HCT116 (cell line): ENCODE data around the gene DLG2. TPM values are rescaled to one million over a fixed set of nuclear protein-coding genes. Genes with fewer than 3 reads are reported as not detected.

Source experiments
- ATAC-seq: fragments of 200-7000 bp; cut with Tn5 transposase; 2 replicates; pipeline ENCODE4 v1.9.1; 2020; ENCODE audit warnings: mild to moderate bottlenecking, moderate library complexity
- BruUV-seq: library from RNA; stranded (reverse); fragments of 400-500 nt; replicated peaks from 2 replicates; lab custom pipeline; 2021; lab: Mats Ljungman, UMichigan
- CTCF ChIA-PET: fragments of 300-600 bp; sonication (Branson Sonifier 250); formaldehyde crosslinking; loops from one replicate; lab custom pipeline; 2021; ENCODE audit warnings: antibody characterized with exemption; lab: Charles Lee
- POLR2A ChIA-PET: fragments of 300-600, 350-600 bp; sonication (Branson Sonifier 250); formaldehyde crosslinking; loops from one replicate; lab custom pipeline; 2021; ENCODE audit warnings: antibody characterized with exemption; lab: Charles Lee
- RAD21 ChIA-PET, 2 experiments: fragments of 300-600 bp; sonication (Branson Sonifier 250); formaldehyde crosslinking; loops; one replicate each; lab custom pipeline; 2023; ENCODE audit warnings: low total read pairs in 2 of 2; ENCODE audit not compliant: uncharacterized antibody in 2 of 2, unreplicated experiment in 2 of 2, low non-redundant PET in 1 of 2; lab: Charles Lee
- DNase-seq: peaks from one replicate; pipeline ENCODE4 v3.0.0-alpha.2; 2010; ENCODE audit warnings: low read depth, low spot score
- H2AFZ ChIP-seq: fragments of 200-600 bp; shearing (Covaris generic), sonication (generic); 2 replicates; pipeline ENCODE4 v1.6.1; 2017; ENCODE audit warnings: low read depth, mixed run types, mixed read lengths, antibody characterized with exemption, low read length; ENCODE audit not compliant: poor library complexity, severe bottlenecking
- H3K27ac ChIP-seq: 2 replicates; pipeline ENCODE4 v1.5.1; 2012; ENCODE audit warnings: low read depth, low read length
- H3K27me3 ChIP-seq: fragments of 200-600 bp; sonication (generic); 2 replicates; pipeline ENCODE4 v1.6.1; 2016; ENCODE audit warnings: mixed run types, low read length, mixed read lengths; ENCODE audit not compliant: insufficient read depth
- H3K36me3 ChIP-seq, 2 experiments: fragments of 200-500 bp in 1 of 2; fragments of 200-600 bp in 1 of 2; sonication (Bioruptor generic) in 1 of 2; sonication (generic) in 1 of 2; 2 replicates each; pipeline versions ENCODE4 v1.5.1 to v1.6.1; 2014 to 2016; ENCODE audit warnings: low read length in 2 of 2, inconsistent platforms in 1 of 2, mixed read lengths in 1 of 2, mixed run types in 1 of 2; ENCODE audit not compliant: insufficient read depth in 2 of 2, control insufficient read depth in 1 of 2
- H3K4me1 ChIP-seq, 2 experiments: fragments of 200-600 bp in 1 of 2; sonication (generic) in 1 of 2; 2 replicates each; pipeline versions ENCODE4 v1.5.1 to v1.6.1; 2012 to 2017; ENCODE audit warnings: low read length in 2 of 2, inconsistent platforms in 1 of 2, mild to moderate bottlenecking in 1 of 2, mixed read lengths in 1 of 2, mixed run types in 1 of 2, moderate library complexity in 1 of 2; ENCODE audit not compliant: insufficient read depth in 2 of 2, control insufficient read depth in 1 of 2
- H3K4me2 ChIP-seq: fragments of 200-600 bp; sonication (generic); 2 replicates; pipeline ENCODE4 v1.6.1; 2017; ENCODE audit warnings: mixed run types, low read length, mixed read lengths
- H3K4me3 ChIP-seq, 2 experiments: fragments of 200-600 bp in 1 of 2; sonication (generic) in 1 of 2; replicated peaks in 1 of 2; 2 replicates each; pipeline ENCODE4 v1.5.1; 2011 to 2016; ENCODE audit warnings: low read length in 2 of 2, control low read depth in 1 of 2, low read depth in 1 of 2, mild to moderate bottlenecking in 1 of 2, mixed read lengths in 1 of 2, mixed run types in 1 of 2
- H3K79me2 ChIP-seq: fragments of 200-600 bp; sonication (generic); 2 replicates; pipeline ENCODE4 v1.6.1; 2017; ENCODE audit warnings: mild to moderate bottlenecking, mixed run types, low read length, moderate library complexity, mixed read lengths; ENCODE audit not compliant: insufficient read depth
- H3K9ac ChIP-seq: fragments of 200-600 bp; sonication (generic); 2 replicates; pipeline ENCODE4 v1.6.1; 2016; ENCODE audit warnings: low read length, mixed read lengths
- H3K9me2 ChIP-seq: fragments of 200-600 bp; sonication (generic), shearing (Covaris generic); 2 replicates; pipeline ENCODE4 v1.6.1; 2017; ENCODE audit warnings: mixed run types, mild to moderate bottlenecking, moderate library complexity; ENCODE audit not compliant: insufficient read depth
- H3K9me3 ChIP-seq, 2 experiments: fragments of 200-500 bp in 1 of 2; fragments of 200-600 bp in 1 of 2; sonication (Bioruptor generic) in 1 of 2; sonication (generic) in 1 of 2; 2 replicates each; pipeline ENCODE4 v1.6.1; 2014 to 2017; ENCODE audit warnings: low read length in 2 of 2, mixed read lengths in 2 of 2, inconsistent platforms in 1 of 2, low read depth in 1 of 2, mild to moderate bottlenecking in 1 of 2, mixed run types in 1 of 2, moderate library complexity in 1 of 2; ENCODE audit not compliant: control insufficient read depth in 1 of 2, insufficient read depth in 1 of 2
- H4K20me1 ChIP-seq: fragments of 200-600 bp; sonication (generic), shearing (Covaris generic); 2 replicates; pipeline ENCODE4 v1.6.1; 2017; ENCODE audit warnings: mixed run types, mild to moderate bottlenecking, moderate library complexity; ENCODE audit not compliant: insufficient read depth
- CBX3 ChIP-seq: IDR thresholded peaks from 2 replicates; pipeline ENCODE4 v1.6.1; 2012; ENCODE audit warnings: low read depth
- CEBPB ChIP-seq: IDR thresholded peaks from 2 replicates; pipeline ENCODE4 v1.6.1; 2012; ENCODE audit warnings: low read depth
- EGR1 ChIP-seq: IDR thresholded peaks from 2 replicates; pipeline ENCODE4 v1.6.1; 2012; ENCODE audit warnings: low read depth
- EZH2 ChIP-seq: fragments of 200-600 bp; sonication (generic); IDR thresholded peaks from 2 replicates; pipeline ENCODE4 v1.6.1; 2017; ENCODE audit warnings: antibody characterized with exemption, mixed run types
- EZH2phosphoT487 ChIP-seq: fragments of 200-600 bp; IDR thresholded peaks from 2 replicates; pipeline ENCODE4 v1.6.1; 2018; ENCODE audit warnings: antibody characterized with exemption, borderline replicate concordance
- JUND ChIP-seq: IDR thresholded peaks from 2 replicates; pipeline ENCODE4 v1.6.1; 2012
- POLR2A ChIP-seq: IDR thresholded peaks from 2 replicates; pipeline ENCODE4 v1.7.0; 2011; ENCODE audit warnings: borderline replicate concordance; ENCODE audit not compliant: insufficient read depth, insufficient read length; ENCODE audit errors: extremely low read depth
- POLR2AphosphoS5 ChIP-seq: IDR thresholded peaks from 2 replicates; pipeline ENCODE4 v1.6.1; 2011; ENCODE audit warnings: mild to moderate bottlenecking, low read depth, low read length, moderate library complexity
- RAD21 ChIP-seq: IDR thresholded peaks from 2 replicates; pipeline ENCODE4 v1.6.1; 2012; ENCODE audit warnings: low read depth, mild to moderate bottlenecking
- SIN3A ChIP-seq: IDR thresholded peaks from 2 replicates; pipeline ENCODE4 v1.6.1; 2012; ENCODE audit warnings: low read depth
- SP1 ChIP-seq: IDR thresholded peaks from 2 replicates; pipeline ENCODE4 v1.6.1; 2012; ENCODE audit warnings: low read depth
- YY1 ChIP-seq: IDR thresholded peaks from 2 replicates; pipeline ENCODE4 v1.6.1; 2011; ENCODE audit warnings: low read length, low read depth, moderate library complexity, mild to moderate bottlenecking; ENCODE audit not compliant: insufficient replicate concordance; ENCODE audit errors: extremely low read depth
- ZBTB33 ChIP-seq: IDR thresholded peaks from 2 replicates; pipeline ENCODE4 v1.6.1; 2011; ENCODE audit warnings: mild to moderate bottlenecking, low read length, moderate library complexity; ENCODE audit not compliant: insufficient replicate concordance; ENCODE audit errors: extremely low read depth
- ZFX ChIP-seq: fragments of 450-650 bp; IDR thresholded peaks from 2 replicates; pipeline ENCODE4 v1.6.1; 2017
- ZNF274 ChIP-seq: fragments of 200-500 bp; sonication (Bioruptor generic); IDR thresholded peaks from 2 replicates; pipeline ENCODE4 v1.6.1; 2014; ENCODE audit warnings: mild to moderate bottlenecking, low read depth, low read length, inconsistent platforms
- intact Hi-C: fragments of 100-400 bp; cut with micrococcal nuclease; formaldehyde crosslinking; loops from 2 replicates; pipeline ENCODE4 v1.10.0; 2022
- total RNA-seq: library from RNA; stranded (reverse); gene quantifications from one replicate; pipeline ENCODE4 v1.2.1, GENCODE V29; 2021; ENCODE audit not compliant: unreplicated experiment
- TF ChIP-seq, protein P1 (sequence below): IDR thresholded peaks from 2 replicates; pipeline ENCODE4 v1.6.1; 2012
- TF ChIP-seq, protein P2 (sequence below), 3 experiments: fragments of 200-600 bp in 1 of 3; sonication (generic) in 1 of 3; IDR thresholded peaks in 2 of 3; conservative IDR thresholded peaks in 1 of 3; 2 replicates each; pipeline ENCODE4 v1.5.1; 2012 to 2017; ENCODE audit warnings: low read depth in 2 of 3, low read length in 2 of 3, antibody characterized with exemption in 1 of 3, borderline replicate concordance in 1 of 3, control low read depth in 1 of 3, mild to moderate bottlenecking in 1 of 3, mixed read lengths in 1 of 3, mixed run types in 1 of 3, moderate library complexity in 1 of 3; ENCODE audit not compliant: insufficient read depth in 1 of 3

DLG2 gene
- total RNA-seq, 1 experiment from 2014 or later: 2.4 TPM

DNA sequence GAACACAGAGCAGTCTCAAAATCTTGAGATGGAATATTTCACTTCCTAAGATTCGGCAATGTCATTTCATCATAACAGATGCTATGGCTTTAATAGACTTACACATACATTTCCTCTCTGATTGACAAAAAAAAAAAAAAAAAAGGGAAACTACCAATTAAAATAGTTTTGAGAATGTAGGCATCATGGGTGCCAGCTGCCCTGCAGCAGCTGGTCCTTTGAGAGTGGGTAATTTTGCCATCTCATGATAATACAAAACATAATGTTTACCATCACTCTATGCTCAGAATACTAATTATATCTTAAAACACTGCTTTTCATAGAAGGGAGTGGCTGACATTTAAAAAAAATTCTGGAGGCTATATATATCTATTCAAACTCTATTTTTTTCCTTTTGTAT lies 1565.4 kb downstream of the DLG2 start (continued):
- TF ChIP-seq ZBTB33 (no peak), EGR1 (no peak), SIN3A (no peak), JUND (no peak), ZNF274 (no peak)
- TF ChIP-seq, protein P1, sequence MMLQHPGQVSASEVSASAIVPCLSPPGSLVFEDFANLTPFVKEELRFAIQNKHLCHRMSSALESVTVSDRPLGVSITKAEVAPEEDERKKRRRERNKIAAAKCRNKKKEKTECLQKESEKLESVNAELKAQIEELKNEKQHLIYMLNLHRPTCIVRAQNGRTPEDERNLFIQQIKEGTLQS: no peak
- TF ChIP-seq, all 23 proteins: peak for 0

DNA sequence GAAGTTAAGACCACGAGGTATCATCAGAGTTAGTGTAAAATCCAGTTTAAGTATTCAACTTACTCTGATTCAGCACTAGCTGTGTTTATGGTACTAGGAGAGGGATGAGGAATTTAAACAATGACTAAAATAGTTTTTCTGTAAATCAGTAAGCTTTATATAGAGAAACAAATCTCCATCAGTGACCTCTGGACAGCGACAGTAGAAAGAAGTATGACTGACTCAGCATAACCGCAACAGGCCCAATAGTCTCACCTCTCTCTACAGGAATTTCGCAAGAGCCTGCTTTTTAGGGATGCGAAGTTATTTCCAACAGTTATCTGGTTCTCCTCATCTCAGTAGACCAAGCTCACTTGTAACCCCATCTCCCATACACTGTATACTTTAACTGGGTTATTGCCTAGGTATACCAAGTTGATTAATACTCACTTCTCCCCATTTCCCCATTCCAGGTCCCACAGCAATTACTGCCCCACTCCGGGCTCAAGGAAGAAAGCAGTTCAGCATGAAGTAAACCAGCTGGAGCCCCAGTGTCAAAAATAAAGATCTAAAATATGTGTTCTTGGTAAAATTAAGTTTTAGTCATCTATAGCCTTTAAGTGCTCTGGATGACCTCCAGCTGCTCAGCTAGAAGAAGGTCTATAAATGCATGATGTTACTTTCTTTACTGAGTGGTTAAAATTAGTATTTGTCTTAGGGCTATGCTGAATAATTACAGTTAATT lies 1570.3 kb downstream of the DLG2 start:
- Histone ChIP-seq H3K9ac (no peak overlapping the region), H3K9me2 (no peaks in the 10 kb centered on the region), H3K9me3 (no peaks in the 10 kb centered on the region), H3K4me3 (no peak overlapping the region), H2AFZ (no peak overlapping the region), H3K27ac (no peak overlapping the region), H3K4me2 (no peak overlapping the region), H3K79me2 (no peaks in the 10 kb centered on the region), H4K20me1 (no peaks in the 10 kb centered on the region), H3K4me1 (no peaks in the 10 kb centered on the region)
- RAD21 ChIA-PET: no interaction called here
- intact Hi-C loops: no loop called here
- ATAC-seq: no peak
- BruUV-seq: no TSS peak
- POLR2A ChIA-PET: no interaction called here
- TF ChIP-seq, protein P2, sequence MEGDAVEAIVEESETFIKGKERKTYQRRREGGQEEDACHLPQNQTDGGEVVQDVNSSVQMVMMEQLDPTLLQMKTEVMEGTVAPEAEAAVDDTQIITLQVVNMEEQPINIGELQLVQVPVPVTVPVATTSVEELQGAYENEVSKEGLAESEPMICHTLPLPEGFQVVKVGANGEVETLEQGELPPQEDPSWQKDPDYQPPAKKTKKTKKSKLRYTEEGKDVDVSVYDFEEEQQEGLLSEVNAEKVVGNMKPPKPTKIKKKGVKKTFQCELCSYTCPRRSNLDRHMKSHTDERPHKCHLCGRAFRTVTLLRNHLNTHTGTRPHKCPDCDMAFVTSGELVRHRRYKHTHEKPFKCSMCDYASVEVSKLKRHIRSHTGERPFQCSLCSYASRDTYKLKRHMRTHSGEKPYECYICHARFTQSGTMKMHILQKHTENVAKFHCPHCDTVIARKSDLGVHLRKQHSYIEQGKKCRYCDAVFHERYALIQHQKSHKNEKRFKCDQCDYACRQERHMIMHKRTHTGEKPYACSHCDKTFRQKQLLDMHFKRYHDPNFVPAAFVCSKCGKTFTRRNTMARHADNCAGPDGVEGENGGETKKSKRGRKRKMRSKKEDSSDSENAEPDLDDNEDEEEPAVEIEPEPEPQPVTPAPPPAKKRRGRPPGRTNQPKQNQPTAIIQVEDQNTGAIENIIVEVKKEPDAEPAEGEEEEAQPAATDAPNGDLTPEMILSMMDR (IDR thresholded peaks at IDR 0.05 in 2 of 3, conservative IDR thresholded peaks at IDR 0.05 in 1 of 3; ENCODE audit: borderline replicate concordance in 1 of 3, insufficient read depth in 1 of 3, low read depth in 2 of 3, low read length in 2 of 3): no peak
- TF ChIP-seq RAD21 (no peak), CEBPB (no peak), EZH2 (no peak), CBX3 (no peak), POLR2A (no peak), EZH2phosphoT487 (no peak), ZNF274 (no peak), YY1 (no peak), SP1 (no peak), EGR1 (no peak), JUND (no peak), ZFX (no peak), POLR2AphosphoS5 (no peak)
- TF ChIP-seq, protein P1: no peak
- TF ChIP-seq, all 23 proteins: peak for 0
- no peaks in the 10 kb centered on the region for H3K27me3 ChIP-seq
- no peaks in the 10 kb centered on the region for H3K36me3 ChIP-seq
- DNase-seq: no peak
- CTCF ChIA-PET: no interaction called here
